Cardiac septum (tissue), 1 donor: ENCODE measurements around the gene SYNPO2. TPM values are rescaled to one million over a fixed set of nuclear protein-coding genes. Genes with fewer than 3 reads are reported as not detected.
"Not testable (repeated sequence)": the region's sequence is repeated elsewhere in the genome, so short reads cannot be mapped to it uniquely, and the experiment has no call there.

ENCODE experiments used
- DNase-seq: peaks from one replicate; pipeline ENCODE4 v3.0.0-alpha.2; 2020; ENCODE audit warnings: low spot score
- intact Hi-C: fragments of 100-400 bp; cut with DNase I; formaldehyde crosslinking; loops from one replicate; pipeline ENCODE4 v1.14.0; 2022
- total RNA-seq: library from RNA; stranded (reverse); fragmentation: NEBNext Ultra II Directional; extraction: Animal tissue kit (Norgen Biotek cat#: 25700); gene quantifications from one replicate; pipeline ENCODE4 v1.2.1, GENCODE V29; 2021
- donor health status: DM: no; HTN: no; CAD: no.

The SYNPO2 gene
- total RNA-seq, 1 donor from 2014 or later, result 316 TPM

- DNase-seq, result no peak
- intact Hi-C loops, result no loop called here
Observed at GRCh38 chr4:118967393-118967792, 78.7 kb downstream of the SYNPO2 start.

- no peak for DNase-seq
Observed at GRCh38 chr4:118968005-118968404, 79.4 kb downstream of the SYNPO2 start.

GRCh38 chr4:118968813-118969212, 80.2 kb downstream of the SYNPO2 start:
- intact Hi-C loops, result loop anchor here (1.0 to 2.0 kb wide), 3 partner anchors 80 to 228 kb away; no protein-coding TSS in a partner anchor
- DNase-seq, result no peak

More at GRCh38 chr4:118968005-118968404, 79.4 kb downstream of the SYNPO2 start:
- intact Hi-C loops, result loop anchor here (1.0 to 2.0 kb wide), 2 partner anchors 196 to 227 kb away; no protein-coding TSS in a partner anchor

GRCh38 chr4:118969359-118969758, 80.7 kb downstream of the SYNPO2 start:
- intact Hi-C loops, result loop anchor here (1.0 to 2.0 kb wide), 2 partner anchors 80 to 229 kb away; no protein-coding TSS in a partner anchor
- DNase-seq, result no peak

- DNase-seq, result no peak
- intact Hi-C loops, result no loop called here
Observed at GRCh38 chr4:118972167-118972566, 83.5 kb downstream of the SYNPO2 start.

GRCh38 chr4:118973295-118973694, 84.6 kb downstream of the SYNPO2 start:
- intact Hi-C loops, result no loop called here

GRCh38 chr4:118974758-118975157, 86.1 kb downstream of the SYNPO2 start:
- no peak for DNase-seq
- intact Hi-C loops, result no loop called here

More at GRCh38 chr4:118973295-118973694, 84.6 kb downstream of the SYNPO2 start:
- no peak for DNase-seq

GRCh38 chr4:118975449-118976192, 87.0 kb downstream of the SYNPO2 start:
- intact Hi-C loops, result no loop called here
- DNase-seq, result no peak

GRCh38 chr4:118976193-118976560, 87.5 kb downstream of the SYNPO2 start:
- intact Hi-C loops, DNase-seq: not testable (repeated sequence)

- DNase-seq, intact Hi-C loops: not testable (repeated sequence)
Observed at GRCh38 chr4:118977100-118977499, 88.4 kb downstream of the SYNPO2 start.

GRCh38 chr4:118979712-118980111, 91.1 kb downstream of the SYNPO2 start:
- intact Hi-C loops, result loop anchor here (5.0 kb wide), 3 partner anchors 158 to 308 kb away; partner anchors contain the start of genes MYOZ2 and USP53
- DNase-seq, result no peak

- no peak for DNase-seq
- intact Hi-C loops, result loop anchor here (5.0 kb wide), 3 partner anchors 156 to 306 kb away; partner anchors contain the start of genes MYOZ2 and USP53
Observed at GRCh38 chr4:118981171-118981838, 92.7 kb downstream of the SYNPO2 start.

GRCh38 chr4:118981839-118982381, 93.3 kb downstream of the SYNPO2 start:
- no peak for DNase-seq
- intact Hi-C loops, result loop anchor here (2.0 to 5.0 kb wide), 4 partner anchors 59 to 305 kb away; partner anchors contain the start of genes MYOZ2 and USP53

GRCh38 chr4:118983293-118983692, 94.6 kb downstream of the SYNPO2 start:
- no peak for DNase-seq
- intact Hi-C loops, result loop anchor here (2.0 to 5.0 kb wide), 4 partner anchors 58 to 304 kb away; partner anchors contain the start of genes MYOZ2 and USP53

- no peak for DNase-seq
- intact Hi-C loops, result loop anchor here (2.0 to 5.0 kb wide), 4 partner anchors 57 to 303 kb away; partner anchors contain the start of genes MYOZ2 and USP53
Observed at GRCh38 chr4:118983831-118984230, 95.2 kb downstream of the SYNPO2 start.

- DNase-seq, result no peak
- intact Hi-C loops, result no loop called here
Observed at GRCh38 chr4:118985170-118986000, 96.7 kb downstream of the SYNPO2 start.

GRCh38 chr4:118987959-118988634, 99.4 kb downstream of the SYNPO2 start:
- no peak for DNase-seq
- intact Hi-C loops, result no loop called here

- DNase-seq, result no peak
Observed at GRCh38 chr4:118988635-118988972, 100.0 kb downstream of the SYNPO2 start.

More at GRCh38 chr4:118988635-118988972, 100.0 kb downstream of the SYNPO2 start:
- intact Hi-C loops, result no loop called here
